CD4-positive, CD25-positive, alpha-beta regulatory T cell (primary cell): ENCODE results near the gene H2AZ1. TPM values are rescaled to one million over a fixed set of nuclear protein-coding genes. Genes with fewer than 3 reads are reported as not detected.
A peak's percentile ranks its signal among the peaks of the same experiment; 100 is the strongest.

Source experiments
- ATAC-seq, 2 donors: fragments of 150-1000 bp; cut with Tn5 transposase; one replicate each; pipeline ENCODE4 v1.10.0; 2021; ENCODE audit warnings: low read depth in 2 of 2, moderate number of reproducible peaks in 2 of 2, moderate library complexity in 1 of 2
- DNase-seq, 3 donors: peaks; one replicate each; pipeline versions ENCODE4 v3.0.0 to v3.0.0-alpha.2; 2012 to 2022; ENCODE audit warnings: mixed read lengths in 1 of 3
- H3K27ac ChIP-seq: one replicate; pipeline ENCODE4 v1.7.0; 2013; ENCODE audit warnings: mild to moderate bottlenecking, low read length; ENCODE audit not compliant: insufficient read depth, poor library complexity, severe bottlenecking
- H3K27me3 ChIP-seq: one replicate; pipeline ENCODE4 v1.7.0; 2013; ENCODE audit warnings: low read length; ENCODE audit not compliant: control insufficient read depth, insufficient read depth
- H3K36me3 ChIP-seq: one replicate; pipeline ENCODE4 v1.7.0; 2013; ENCODE audit warnings: mild to moderate bottlenecking, low read length, moderate library complexity; ENCODE audit not compliant: control insufficient read depth, insufficient read depth
- H3K4me1 ChIP-seq: 2 replicates; pipeline ENCODE4 v1.7.0; 2013; ENCODE audit warnings: mild to moderate bottlenecking, low read length; ENCODE audit not compliant: insufficient read depth, control insufficient read depth, poor library complexity, severe bottlenecking
- H3K4me3 ChIP-seq: one replicate; pipeline ENCODE4 v1.7.0; 2013; ENCODE audit warnings: low read depth, mild to moderate bottlenecking, low read length, moderate library complexity
- H3K9me3 ChIP-seq, 2 experiments: 1 replicate in 1 of 2; 2 replicates in 1 of 2; pipeline ENCODE4 v1.7.0; 2013; ENCODE audit warnings: low read length in 2 of 2, mild to moderate bottlenecking in 1 of 2, moderate library complexity in 1 of 2; ENCODE audit not compliant: control insufficient read depth in 2 of 2
- H3K27ac Mint-ChIP-seq, 3 donors: one replicate each; pipeline ENCODE4 v1.8.0; 2020 to 2022; ENCODE audit warnings: mild to moderate bottlenecking in 3 of 3, mixed read lengths in 3 of 3, moderate library complexity in 2 of 3
- H3K27me3 Mint-ChIP-seq: one replicate; pipeline ENCODE4 v1.8.0; 2022; ENCODE audit warnings: mild to moderate bottlenecking, mixed read lengths
- H3K36me3 Mint-ChIP-seq: one replicate; pipeline ENCODE4 v1.8.0; 2020; ENCODE audit warnings: mixed read lengths
- H3K4me1 Mint-ChIP-seq, 4 donors: one replicate each; pipeline ENCODE4 v1.8.0; 2020 to 2022; ENCODE audit warnings: mixed read lengths in 4 of 4, mild to moderate bottlenecking in 1 of 4
- H3K4me3 Mint-ChIP-seq, 4 donors: one replicate each; pipeline ENCODE4 v1.8.0; 2020 to 2022; ENCODE audit warnings: mild to moderate bottlenecking in 4 of 4, mixed read lengths in 4 of 4, moderate library complexity in 3 of 4
- H3K9me3 Mint-ChIP-seq, 7 donors: one replicate each; pipeline ENCODE4 v1.8.0; 2020 to 2022; ENCODE audit warnings: mixed read lengths in 7 of 7, mild to moderate bottlenecking in 3 of 7, moderate library complexity in 2 of 7
- polyA plus RNA-seq, 4 donors: library from polyadenylated mRNA; unstranded; fragments of 300-500 nt; fragmentation: Illumina TruSeq; gene quantifications; one replicate each; pipeline ENCODE4 v1.2.3, GENCODE V29; 2021
- total RNA-seq: library from RNA; stranded (reverse); gene quantifications from one replicate; pipeline ENCODE4 v1.2.3, GENCODE V29; 2022

The H2AZ1 gene
- total and polyA plus RNA-seq, 5 donors from 2014 or later, result 143 to 637 (median 497) TPM

GRCh38 chr4:99971453-99972111 is 21.5 kb upstream of the H2AZ1 start:
- Mint-ChIP-seq H3K36me3 (no peaks in the 10 kb centered on the region), H3K9me3 (peaks cover 0 to 18% (median 6%) of the 10 kb centered on the region in 7 donors), H3K27ac (no peak overlapping the region), H3K4me1 (peaks cover 0 to 14% (median 4%) of the 10 kb centered on the region in 4 donors), H3K4me3 (no peak overlapping the region), H3K27me3 (peaks cover 29% of the 10 kb centered on the region)
- H3K9me3 ChIP-seq, result peaks cover 0 to 5% of the 10 kb centered on the region in 2 experiments
- H3K27me3 ChIP-seq, result peaks cover 2% of the 10 kb centered on the region
- DNase-seq, result no peak
- no peaks in the 10 kb centered on the region for H3K36me3 ChIP-seq
- peaks cover under 1% of the 10 kb centered on the region for H3K4me1 ChIP-seq
- no peak for ATAC-seq
- H3K4me3 ChIP-seq, result no peak overlapping the region
- no peak overlapping the region for H3K27ac ChIP-seq

GRCh38 chr4:99968330-99968729 is 18.3 kb upstream of the H2AZ1 start:
- no peak for ATAC-seq
- no peaks in the 10 kb centered on the region for H3K36me3 ChIP-seq
- DNase-seq, result no peak

DNA sequence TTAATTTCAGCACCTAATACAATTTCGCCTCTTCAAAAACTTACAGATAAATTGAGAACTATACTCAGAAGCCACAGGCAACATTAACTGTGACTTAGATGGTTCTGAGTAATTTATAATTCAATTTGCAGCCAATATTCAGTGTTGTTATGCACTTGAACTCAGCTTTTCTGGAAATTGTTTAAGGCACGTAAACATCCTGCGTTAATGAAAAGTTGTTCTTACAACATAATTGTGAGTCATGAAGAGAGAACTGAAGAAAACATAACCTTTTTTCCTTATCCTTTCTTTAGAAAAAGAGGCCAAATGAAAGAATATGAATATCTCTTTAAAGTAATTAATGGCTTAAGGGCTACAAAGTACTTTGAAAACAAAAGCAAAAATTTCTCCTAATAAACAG is 16.6 kb upstream of the H2AZ1 start:
- H3K36me3 Mint-ChIP-seq, result no peaks in the 10 kb centered on the region
- no peak overlapping the region for H3K4me3 Mint-ChIP-seq
- peak overlapping the region in 1 of 3 donors; percentile 21 for H3K27ac Mint-ChIP-seq
- ATAC-seq (no peak), DNase-seq (no peak)
- Histone ChIP-seq H3K27ac (no peak overlapping the region), H3K36me3 (no peaks in the 10 kb centered on the region), H3K27me3 (no peaks in the 10 kb centered on the region), H3K4me1 (peaks cover 19% of the 10 kb centered on the region), H3K9me3 (no peaks in the 10 kb centered on the region), H3K4me3 (peak overlapping the region; percentile 69)
- H3K4me1 Mint-ChIP-seq, result peaks cover 17 to 43% (median 23%) of the 10 kb centered on the region in 4 donors
- peaks cover 0 to 2% (median 0%) of the 10 kb centered on the region in 7 donors for H3K9me3 Mint-ChIP-seq
- H3K27me3 Mint-ChIP-seq, result peaks cover 13% of the 10 kb centered on the region

More at GRCh38 chr4:99968330-99968729, 18.3 kb upstream of the H2AZ1 start:
- Histone ChIP-seq H3K27me3 (peaks cover 2% of the 10 kb centered on the region), H3K4me3 (no peak overlapping the region), H3K9me3 (no peaks in the 10 kb centered on the region), H3K27ac (no peak overlapping the region), H3K4me1 (peaks cover 19% of the 10 kb centered on the region)
- no peak overlapping the region for H3K4me3 Mint-ChIP-seq
- H3K4me1 Mint-ChIP-seq, result peaks cover 17 to 43% (median 21%) of the 10 kb centered on the region in 4 donors
- H3K27me3 Mint-ChIP-seq, result peaks cover 23% of the 10 kb centered on the region
- H3K27ac Mint-ChIP-seq, result no peak overlapping the region
- H3K9me3 Mint-ChIP-seq, result peaks cover 0 to 5% (median 1%) of the 10 kb centered on the region in 7 donors
- no peaks in the 10 kb centered on the region for H3K36me3 Mint-ChIP-seq

DNA sequence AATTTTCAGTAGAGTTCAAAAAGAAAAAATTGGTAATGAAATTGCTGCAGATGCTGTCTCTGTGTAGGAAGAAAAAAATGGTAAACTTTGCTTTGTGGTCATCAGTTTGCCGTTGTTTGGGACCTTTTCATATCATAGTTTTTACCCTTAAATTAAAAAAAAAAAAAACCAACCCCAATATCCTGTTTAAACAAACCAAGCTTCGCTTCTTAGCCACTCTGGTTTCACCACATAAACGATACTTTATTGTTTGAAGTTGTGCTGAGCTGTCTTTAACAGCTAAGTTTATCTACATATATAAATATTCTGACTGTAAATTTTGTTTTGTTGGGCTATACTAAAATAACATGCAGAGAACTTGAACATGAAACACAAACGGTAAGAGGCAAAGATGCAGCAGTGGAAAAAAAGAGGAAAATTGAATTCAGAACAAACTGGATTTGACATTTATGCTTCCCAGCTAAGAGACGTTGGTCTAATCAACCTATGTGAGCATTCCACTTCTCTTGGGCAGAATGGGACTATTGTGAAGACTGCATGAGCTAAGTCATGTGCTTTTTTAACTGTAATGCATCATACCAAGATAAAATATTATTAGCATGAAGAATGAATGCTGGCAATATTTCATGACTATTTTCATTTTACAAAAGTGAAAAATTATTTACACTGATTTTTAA is 15.7 kb upstream of the H2AZ1 start:
- Mint-ChIP-seq H3K27ac (peak overlapping the region in 1 of 3 donors; percentile 21), H3K36me3 (no peaks in the 10 kb centered on the region), H3K4me1 (peaks cover 17 to 43% (median 24%) of the 10 kb centered on the region in 4 donors), H3K9me3 (peaks cover 0 to 2% (median 0%) of the 10 kb centered on the region in 7 donors), H3K27me3 (peaks cover 13% of the 10 kb centered on the region), H3K4me3 (peak overlapping the region; percentile 40 to 76 (median 50))
- DNase-seq (peak in 2 of 3 donors; percentile 53 to 55), ATAC-seq (peak; percentile 64 to 75)
- Histone ChIP-seq H3K4me1 (peaks cover 19% of the 10 kb centered on the region), H3K27ac (no peak overlapping the region), H3K9me3 (no peaks in the 10 kb centered on the region), H3K4me3 (peak overlapping the region; percentile 69), H3K27me3 (no peaks in the 10 kb centered on the region), H3K36me3 (no peaks in the 10 kb centered on the region)

DNA sequence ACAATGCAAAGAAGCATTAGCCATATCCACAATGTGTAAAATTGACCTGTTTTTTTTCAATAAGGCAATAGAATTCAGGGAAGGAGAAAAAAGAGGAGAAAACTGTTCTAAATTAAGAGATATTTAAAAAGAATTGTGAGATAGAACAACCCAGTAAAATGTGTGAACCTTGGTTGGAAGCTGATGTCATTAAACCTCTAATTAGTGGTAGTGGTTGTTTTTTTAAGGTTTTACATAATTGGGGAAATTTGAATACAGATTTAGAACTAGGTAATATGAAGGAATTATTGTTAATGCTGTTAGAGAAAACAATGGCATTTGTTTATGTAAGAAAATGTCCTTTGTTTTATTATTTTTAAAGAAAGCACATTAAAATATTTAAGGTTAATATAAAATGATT is 15.1 kb upstream of the H2AZ1 start:
- no peaks in the 10 kb centered on the region for H3K36me3 Mint-ChIP-seq
- peak overlapping the region in 1 of 3 donors; percentile 10 for H3K27ac Mint-ChIP-seq
- peak overlapping the region; percentile 69 for H3K4me3 ChIP-seq
- H3K9me3 ChIP-seq, result no peaks in the 10 kb centered on the region
- H3K27ac ChIP-seq, result no peak overlapping the region
- DNase-seq (no peak), ATAC-seq (no peak)
- peaks cover 13% of the 10 kb centered on the region for H3K27me3 Mint-ChIP-seq
- no peaks in the 10 kb centered on the region for H3K36me3 ChIP-seq
- peaks cover 0 to 2% (median 0%) of the 10 kb centered on the region in 7 donors for H3K9me3 Mint-ChIP-seq
- peak overlapping the region in 2 of 4 donors; percentile 5 to 56 for H3K4me3 Mint-ChIP-seq
- no peaks in the 10 kb centered on the region for H3K27me3 ChIP-seq
- H3K4me1 Mint-ChIP-seq, result peaks cover 17 to 43% (median 24%) of the 10 kb centered on the region in 4 donors
- peaks cover 19% of the 10 kb centered on the region for H3K4me1 ChIP-seq

DNA sequence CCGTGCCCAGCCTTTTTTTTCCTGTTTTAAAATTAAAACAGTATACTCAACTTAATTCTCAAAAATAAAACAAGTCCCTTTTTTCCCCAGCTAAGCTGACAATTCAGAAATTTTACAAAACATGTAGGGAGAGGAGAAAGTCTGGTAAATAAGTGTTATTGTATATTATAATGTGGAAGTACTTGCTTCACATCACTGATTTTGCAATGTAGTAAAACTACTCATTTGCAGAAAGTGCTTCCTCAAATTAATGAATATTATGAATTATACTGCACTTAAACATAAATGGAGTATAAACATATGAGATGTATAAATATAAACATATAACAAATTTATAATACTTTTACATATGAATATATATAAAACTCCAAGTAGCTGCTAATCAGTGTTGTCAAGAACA is 11.6 kb upstream of the H2AZ1 start:
- Mint-ChIP-seq H3K4me3 (no peak overlapping the region), H3K27me3 (peaks cover 8% of the 10 kb centered on the region), H3K9me3 (peaks cover 0 to 6% (median 0%) of the 10 kb centered on the region in 7 donors), H3K27ac (no peak overlapping the region), H3K4me1 (peaks cover 16 to 30% (median 23%) of the 10 kb centered on the region in 4 donors), H3K36me3 (peaks cover 6% of the 10 kb centered on the region)
- no peaks in the 10 kb centered on the region for H3K27me3 ChIP-seq
- H3K27ac ChIP-seq, result no peak overlapping the region
- DNase-seq (no peak), ATAC-seq (no peak)
- no peaks in the 10 kb centered on the region for H3K36me3 ChIP-seq
- H3K9me3 ChIP-seq, result no peaks in the 10 kb centered on the region
- H3K4me1 ChIP-seq, result peaks cover 19% of the 10 kb centered on the region
- H3K4me3 ChIP-seq, result no peak overlapping the region

- no peak overlapping the region for H3K4me3 Mint-ChIP-seq
- H3K4me1 Mint-ChIP-seq, result peaks cover 10 to 19% (median 17%) of the 10 kb centered on the region in 4 donors
- Histone ChIP-seq H3K36me3 (no peaks in the 10 kb centered on the region), H3K27me3 (no peaks in the 10 kb centered on the region), H3K4me3 (no peak overlapping the region), H3K9me3 (no peaks in the 10 kb centered on the region), H3K27ac (no peak overlapping the region), H3K4me1 (peaks cover 9% of the 10 kb centered on the region)
- peaks cover 0 to 6% (median 1%) of the 10 kb centered on the region in 7 donors for H3K9me3 Mint-ChIP-seq
- DNase-seq (no peak), ATAC-seq (no peak)
- H3K27me3 Mint-ChIP-seq, result peaks cover 4% of the 10 kb centered on the region
- H3K27ac Mint-ChIP-seq, result no peak overlapping the region
- peaks cover 6% of the 10 kb centered on the region for H3K36me3 Mint-ChIP-seq
These were observed 10.6 kb upstream of the H2AZ1 start for GRCh38 chr4:99960648-99961047.
